Fibroblast of the aortic adventitia (primary cell): ENCODE measurements around the gene POFUT1. TPM values are rescaled to one million over a fixed set of nuclear protein-coding genes. Genes with fewer than 3 reads are reported as not detected.
"Not testable (repeated sequence)": the region's sequence is repeated elsewhere in the genome, so short reads cannot be mapped to it uniquely, and the experiment has no call there.

Experiments used
- DNase-seq: peaks from one replicate; pipeline ENCODE4 v3.0.0-alpha.2; 2010; ENCODE audit warnings: low read depth
- H3K4me3 ChIP-seq: 2 replicates; pipeline ENCODE4 v1.5.1; 2011; ENCODE audit warnings: low read depth, mild to moderate bottlenecking, control low read depth, low read length, moderate library complexity
- CTCF ChIP-seq: IDR thresholded peaks from 2 replicates; pipeline ENCODE4 v1.5.1; 2011; ENCODE audit warnings: mild to moderate bottlenecking, low read length, control low read depth, inconsistent platforms; ENCODE audit not compliant: insufficient read depth
- total RNA-seq: library from RNA; depleted of rRNA; stranded (reverse); fragments of >200 nt; gene quantifications from 2 replicates; pipeline ENCODE4 v1.2.3, GENCODE V29; 2012; ENCODE audit warnings: low replicate concordance

Gene POFUT1
- total RNA-seq, 1 donor = 47.8 TPM

GRCh38 chr20:32193996-32194395, 13.7 kb upstream of the POFUT1 start:
- DNase-seq = no peak
- no peak for TF ChIP-seq CTCF
- no peak overlapping the region for H3K4me3 ChIP-seq

DNA sequence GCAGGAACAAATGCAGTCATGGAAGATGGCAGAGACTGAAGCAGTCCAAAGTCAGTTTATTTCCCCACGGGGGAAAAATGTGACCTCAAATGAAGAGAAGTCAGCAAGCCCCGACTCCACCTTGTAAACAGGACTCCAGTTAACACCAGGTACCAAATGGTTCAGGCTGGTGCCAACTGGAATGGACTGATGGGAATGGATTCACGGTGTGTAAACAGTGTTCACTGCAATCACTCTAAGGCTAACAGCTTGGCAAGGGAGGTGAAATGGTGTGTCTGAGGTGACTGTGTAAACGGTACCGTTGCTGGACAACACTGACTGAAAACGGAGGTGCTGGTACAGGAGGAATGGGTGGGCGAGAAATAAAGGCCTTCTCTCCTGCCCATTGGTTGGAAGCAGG, 12.1 kb upstream of the POFUT1 start:
- no peak overlapping the region for H3K4me3 ChIP-seq
- DNase-seq = no peak
- TF ChIP-seq CTCF = no peak

DNA sequence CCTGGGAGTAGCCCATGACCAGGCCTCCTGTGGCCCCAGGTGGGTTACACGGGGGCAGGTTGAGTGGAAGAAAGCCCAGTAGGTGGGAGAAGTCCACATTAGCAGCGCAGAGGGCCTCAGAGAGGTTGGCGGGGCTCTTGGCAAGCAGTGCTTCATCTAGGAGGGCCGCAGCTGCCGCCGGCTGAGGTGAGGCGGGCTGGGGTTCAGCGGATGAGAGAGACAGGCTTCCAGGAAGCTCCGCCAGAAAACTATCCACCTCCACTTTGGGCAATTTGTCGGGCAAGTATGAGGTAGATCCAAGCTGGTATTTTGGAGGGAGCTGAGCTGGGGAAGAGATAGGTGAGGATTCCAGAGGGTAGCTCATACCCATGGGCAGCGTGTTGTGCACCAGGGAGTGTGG, 11.1 kb upstream of the POFUT1 start:
- DNase-seq, H3K4me3 ChIP-seq: not testable (repeated sequence)

DNA sequence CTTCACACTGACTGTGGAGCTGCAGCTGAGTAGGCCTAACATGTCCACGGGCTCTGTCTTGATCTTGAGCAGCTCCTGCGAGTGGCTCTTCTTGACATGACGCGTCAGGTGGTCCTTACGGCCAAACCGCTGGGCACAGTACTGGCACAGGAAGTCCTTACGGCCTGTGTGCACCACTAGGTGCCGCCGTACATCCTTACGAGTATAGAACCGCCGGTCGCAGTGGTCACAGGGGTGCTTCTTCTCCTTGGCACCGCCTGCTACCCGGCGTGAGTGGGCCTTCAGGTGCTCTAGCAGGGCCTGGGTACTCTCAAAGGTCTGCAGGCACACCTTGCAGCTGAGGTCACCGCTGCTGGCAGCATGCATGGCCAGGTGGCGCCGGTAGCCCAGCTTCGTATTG, 10.5 kb upstream of the POFUT1 start:
- DNase-seq = not testable (repeated sequence)

DNA sequence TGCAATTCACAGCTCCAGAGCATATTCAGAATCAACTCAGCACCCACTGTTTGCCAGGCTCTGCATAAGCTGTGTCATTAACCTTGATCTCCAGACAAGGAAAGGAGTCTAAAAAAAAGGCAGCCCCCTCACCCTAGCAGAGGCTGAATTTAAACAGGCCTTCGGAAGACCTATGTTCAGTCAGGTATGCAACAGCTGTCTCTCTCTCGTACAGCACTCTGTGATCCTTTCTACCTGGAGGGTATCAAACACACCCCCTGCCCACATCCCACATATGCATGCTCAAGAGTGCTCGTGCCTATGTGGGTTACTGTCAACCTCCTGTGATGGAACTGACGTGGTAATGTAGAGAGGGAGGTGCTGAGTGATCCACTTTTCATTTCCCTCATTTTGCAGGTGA, 8.7 kb upstream of the POFUT1 start:
- no peak for DNase-seq

More for the DNA sequence above, 10.5 kb upstream of the POFUT1 start:
- not testable (repeated sequence) for H3K4me3 ChIP-seq

GRCh38 chr20:32201296-32201976, 6.2 kb upstream of the POFUT1 start:
- no peak overlapping the region for H3K4me3 ChIP-seq
- no peak for TF ChIP-seq CTCF
- no peak for DNase-seq

More for the DNA sequence above, 8.7 kb upstream of the POFUT1 start:
- H3K4me3 ChIP-seq = no peak overlapping the region
- no peak for TF ChIP-seq CTCF

DNA sequence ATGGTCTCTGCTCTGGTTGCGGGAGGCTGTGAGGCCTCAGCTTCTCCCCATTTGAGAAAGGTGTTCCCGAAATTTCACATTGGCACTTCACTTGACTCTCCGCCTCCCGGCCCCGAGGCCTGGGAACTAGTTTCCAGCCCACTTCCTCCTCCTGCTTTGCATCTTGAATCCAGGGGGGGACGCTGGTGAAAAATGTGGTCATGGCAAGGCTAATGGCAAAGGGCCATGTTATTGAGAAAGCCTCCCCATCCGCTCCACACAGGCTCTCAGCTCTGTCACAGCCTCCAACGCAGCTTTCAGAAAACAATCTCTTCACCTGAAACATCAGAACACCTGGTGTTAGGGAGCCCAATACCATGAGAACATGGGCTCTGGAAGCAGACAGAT, 5.7 kb upstream of the POFUT1 start:
- no peak overlapping the region for H3K4me3 ChIP-seq
- DNase-seq = no peak
- no peak for TF ChIP-seq CTCF
